H9 (cell line): ENCODE data around the gene KIF1A. TPM values are rescaled to one million over a fixed set of nuclear protein-coding genes. Genes with fewer than 3 reads are reported as not detected.

Source experiments
- DNase-seq: peaks from one replicate; pipeline ENCODE4 v3.0.0-alpha.2; 2017
- H2AFZ ChIP-seq: one replicate; pipeline ENCODE4 v1.6.1; 2013; ENCODE audit warnings: mild to moderate bottlenecking, low read length, control low read depth, moderate library complexity
- H2AK5ac ChIP-seq: 2 replicates; pipeline ENCODE4 v1.6.1; 2013; ENCODE audit warnings: low read length, control low read depth, mixed read lengths; ENCODE audit not compliant: insufficient read length
- H2BK120ac ChIP-seq: one replicate; pipeline ENCODE4 v1.6.1; 2013; ENCODE audit warnings: low read depth, mild to moderate bottlenecking, low read length, control low read depth, inconsistent platforms; ENCODE audit not compliant: poor library complexity, severe bottlenecking
- H2BK12ac ChIP-seq: 2 replicates; pipeline ENCODE4 v1.6.1; 2013; ENCODE audit warnings: low read length, control low read depth, mixed read lengths, low read depth; ENCODE audit not compliant: insufficient read length
- H2BK15ac ChIP-seq: 2 replicates; pipeline ENCODE4 v1.6.1; 2013; ENCODE audit warnings: low read depth, low read length, control low read depth
- H2BK20ac ChIP-seq: one replicate; pipeline ENCODE4 v1.6.1; 2013; ENCODE audit warnings: low read depth, mild to moderate bottlenecking, low read length, control low read depth, inconsistent platforms; ENCODE audit not compliant: poor library complexity, severe bottlenecking
- H2BK5ac ChIP-seq: 2 replicates; pipeline ENCODE4 v1.6.1; 2013; ENCODE audit warnings: low read length, control low read depth, mixed read lengths; ENCODE audit not compliant: insufficient read length
- H3K14ac ChIP-seq: 2 replicates; pipeline ENCODE4 v1.6.1; 2013; ENCODE audit warnings: low read length, control low read depth; ENCODE audit not compliant: insufficient read depth
- H3K18ac ChIP-seq: 2 replicates; pipeline ENCODE4 v1.6.1; 2013; ENCODE audit warnings: low read depth, mild to moderate bottlenecking, mixed read lengths, low read length, control low read depth; ENCODE audit not compliant: insufficient read length
- H3K23ac ChIP-seq: 2 replicates; pipeline ENCODE4 v1.6.1; 2013; ENCODE audit warnings: low read length, control low read depth, mixed read lengths, low read depth; ENCODE audit not compliant: insufficient read length
- H3K23me2 ChIP-seq: 2 replicates; pipeline ENCODE4 v1.6.1; 2013; ENCODE audit warnings: low read depth, mild to moderate bottlenecking, mixed read lengths, low read length, control low read depth; ENCODE audit not compliant: insufficient read length, poor library complexity, severe bottlenecking
- H3K27ac ChIP-seq: 2 replicates; pipeline ENCODE4 v1.5.1; 2013; ENCODE audit warnings: low read length, control low read depth, mixed read lengths, low read depth; ENCODE audit not compliant: insufficient read length
- H3K27me3 ChIP-seq: 2 replicates; pipeline ENCODE4 v1.6.1; 2013; ENCODE audit warnings: low read length, control low read depth, inconsistent platforms; ENCODE audit not compliant: insufficient read depth
- H3K4ac ChIP-seq: 2 replicates; pipeline ENCODE4 v1.6.1; 2013; ENCODE audit warnings: low read depth, mild to moderate bottlenecking, control low read depth, inconsistent platforms, low read length, moderate library complexity
- H3K4me1 ChIP-seq: 2 replicates; pipeline ENCODE4 v1.6.1; 2013; ENCODE audit warnings: low read length, control low read depth, inconsistent platforms; ENCODE audit not compliant: insufficient read depth
- H3K4me2 ChIP-seq: 2 replicates; pipeline ENCODE4 v1.6.1; 2013; ENCODE audit warnings: low read length, control low read depth, mixed read lengths; ENCODE audit not compliant: insufficient read length, insufficient read depth
- H3K56ac ChIP-seq: 2 replicates; pipeline ENCODE4 v1.6.1; 2013; ENCODE audit warnings: low read depth, mild to moderate bottlenecking, mixed read lengths, low read length, control low read depth; ENCODE audit not compliant: insufficient read length
- H3K79me1 ChIP-seq: 2 replicates; pipeline ENCODE4 v1.6.1; 2013; ENCODE audit warnings: low read depth, mild to moderate bottlenecking, moderate library complexity, low read length, control low read depth, inconsistent platforms; ENCODE audit not compliant: insufficient read depth, poor library complexity, severe bottlenecking
- H3K79me2 ChIP-seq: 2 replicates; pipeline ENCODE4 v1.6.1; 2013; ENCODE audit warnings: low read length, control low read depth, inconsistent platforms; ENCODE audit not compliant: insufficient read depth
- H3K9ac ChIP-seq: 2 replicates; pipeline ENCODE4 v1.6.1; 2013; ENCODE audit warnings: low read length, control low read depth, mixed read lengths; ENCODE audit not compliant: insufficient read length; ENCODE audit errors: extremely low read depth
- H3K9me3 ChIP-seq: one replicate; pipeline ENCODE4 v1.6.1; 2013; ENCODE audit warnings: low read depth, low read length, inconsistent platforms; ENCODE audit not compliant: control insufficient read depth
- H3T11ph ChIP-seq: one replicate; pipeline ENCODE4 v1.6.1; 2013; ENCODE audit warnings: mild to moderate bottlenecking, low read length, control low read depth, inconsistent platforms
- H4K20me1 ChIP-seq: one replicate; pipeline ENCODE4 v1.6.1; 2013; ENCODE audit not compliant: control insufficient read depth, insufficient read length, insufficient read depth
- H4K5ac ChIP-seq: 2 replicates; pipeline ENCODE4 v1.6.1; 2013; ENCODE audit warnings: low read depth, mild to moderate bottlenecking, mixed read lengths, low read length, control low read depth; ENCODE audit not compliant: insufficient read length
- H4K8ac ChIP-seq: replicated peaks from 2 replicates; pipeline ENCODE4 v1.6.1; 2013; ENCODE audit warnings: low read length, control low read depth, mixed read lengths, low read depth; ENCODE audit not compliant: insufficient read length
- H4K91ac ChIP-seq: 2 replicates; pipeline ENCODE4 v1.6.1; 2013; ENCODE audit warnings: low read depth, mild to moderate bottlenecking, moderate library complexity, mixed read lengths, low read length, control low read depth; ENCODE audit not compliant: insufficient read length
- H3K27ac Mint-ChIP-seq, 3 experiments: 2 replicates in 2 of 3; 3 replicates in 1 of 3; pipeline ENCODE4 v1.8.0; 2020 to 2021; ENCODE audit warnings: mixed read lengths in 3 of 3, mild to moderate bottlenecking in 1 of 3, moderate library complexity in 1 of 3
- H3K27me3 Mint-ChIP-seq: 2 replicates; pipeline ENCODE4 v1.8.0; 2021; ENCODE audit warnings: low read depth, mild to moderate bottlenecking, moderate library complexity, mixed read lengths
- H3K36me3 Mint-ChIP-seq, 3 experiments: 2 replicates in 2 of 3; 3 replicates in 1 of 3; pipeline ENCODE4 v1.8.0; 2020 to 2021; ENCODE audit warnings: low read depth in 3 of 3, mixed read lengths in 3 of 3; ENCODE audit not compliant: insufficient read depth in 1 of 3
- H3K4me1 Mint-ChIP-seq, 2 experiments: 2 replicates each; pipeline ENCODE4 v1.8.0; 2020; ENCODE audit warnings: mixed read lengths in 2 of 2
- H3K4me3 Mint-ChIP-seq, 2 experiments: 2 replicates in 1 of 2; 3 replicates in 1 of 2; pipeline ENCODE4 v1.8.0; 2020 to 2021; ENCODE audit warnings: mild to moderate bottlenecking in 2 of 2, mixed read lengths in 2 of 2, moderate library complexity in 1 of 2
- H3K9me3 Mint-ChIP-seq, 2 experiments: 2 replicates in 1 of 2; 3 replicates in 1 of 2; pipeline ENCODE4 v1.8.0; 2020; ENCODE audit warnings: mild to moderate bottlenecking in 2 of 2, mixed read lengths in 2 of 2, moderate library complexity in 1 of 2
- CTCF ChIP-seq: fragments of 200-600 bp; sonication (generic); conservative IDR thresholded peaks from 3 replicates; pipeline ENCODE4 v1.8.0; 2021; ENCODE audit warnings: antibody characterized with exemption, mild to moderate bottlenecking
- WGBS: extraction: QIAGEN DNeasy Blood & Tissue Kit; methylation state at CpG from one replicate; pipeline ENCODE4 v1.1.7; 2013; ENCODE audit warnings: missing lambda C conversion rate, low lambda C conversion rate, mixed read lengths; ENCODE audit not compliant: insufficient read length; ENCODE audit errors: extremely low coverage; 5-methylcytosine and 5-hydroxymethylcytosine counted together
- total RNA-seq: library from RNA; stranded (reverse); gene quantifications from 2 replicates; pipeline ENCODE4 v1.2.1, GENCODE V29; 2021

KIF1A gene
- total RNA-seq, 1 experiment from 2014 or later, result 204 TPM

- Histone ChIP-seq H4K20me1 (peaks cover under 1% of the 10 kb centered on the region), H3K9ac (no peak overlapping the region), H2BK15ac (no peak overlapping the region), H3K4ac (no peak overlapping the region), H3K27me3 (no peaks in the 10 kb centered on the region), H3K23ac (no peak overlapping the region), H3K23me2 (no peaks in the 10 kb centered on the region), H3K79me1 (no peaks in the 10 kb centered on the region), H2AK5ac (no peak overlapping the region), H3K14ac (no peak overlapping the region), H4K91ac (no peak overlapping the region), H3K9me3 (no peaks in the 10 kb centered on the region), H3T11ph (no peak overlapping the region), H2BK120ac (no peak overlapping the region), H2BK20ac (no peak overlapping the region), H4K8ac (no peak overlapping the region), H3K18ac (no peak overlapping the region), H3K79me2 (no peaks in the 10 kb centered on the region), H3K4me2 (no peak overlapping the region), H2AFZ (no peak overlapping the region), H2BK5ac (no peak overlapping the region), H2BK12ac (no peak overlapping the region), H3K4me1 (no peaks in the 10 kb centered on the region), H4K5ac (no peak overlapping the region), H3K56ac (no peak overlapping the region), H3K27ac (no peak overlapping the region)
- TF ChIP-seq CTCF, result no peak
- no CpG with 5 or more reads among the region's 20 CpGs for WGBS
- H3K4me3 Mint-ChIP-seq, result no peak overlapping the region
- no peaks in the 10 kb centered on the region for H3K4me1 Mint-ChIP-seq
- no peaks in the 10 kb centered on the region for H3K9me3 Mint-ChIP-seq
- no peak for DNase-seq
- H3K36me3 Mint-ChIP-seq, result peaks cover 30 to 62% (median 54%) of the 10 kb centered on the region in 3 experiments
- H3K27ac Mint-ChIP-seq, result no peak overlapping the region
- H3K27me3 Mint-ChIP-seq, result peaks cover 2% of the 10 kb centered on the region
These were observed 98.3 kb downstream of the KIF1A start for GRCh38 chr2:240721596-240722180.
